RPMI7951 (cell line): ENCODE measurements around the gene GRIP1. TPM values are rescaled to one million over a fixed set of nuclear protein-coding genes. Genes with fewer than 3 reads are reported as not detected.

ENCODE experiments used
- DNase-seq: peaks from one replicate; pipeline ENCODE4 v3.0.0-alpha.2; 2012; ENCODE audit warnings: low read depth
- total RNA-seq: library from RNA; depleted of rRNA; stranded (reverse); fragments of >200 nt; shearing (Covaris generic); gene quantifications from 2 replicates; pipeline ENCODE4 v1.2.3, GENCODE V29; 2014

GRIP1 gene
- total RNA-seq, 1 experiment from 2014 or later, result not detected

DNA sequence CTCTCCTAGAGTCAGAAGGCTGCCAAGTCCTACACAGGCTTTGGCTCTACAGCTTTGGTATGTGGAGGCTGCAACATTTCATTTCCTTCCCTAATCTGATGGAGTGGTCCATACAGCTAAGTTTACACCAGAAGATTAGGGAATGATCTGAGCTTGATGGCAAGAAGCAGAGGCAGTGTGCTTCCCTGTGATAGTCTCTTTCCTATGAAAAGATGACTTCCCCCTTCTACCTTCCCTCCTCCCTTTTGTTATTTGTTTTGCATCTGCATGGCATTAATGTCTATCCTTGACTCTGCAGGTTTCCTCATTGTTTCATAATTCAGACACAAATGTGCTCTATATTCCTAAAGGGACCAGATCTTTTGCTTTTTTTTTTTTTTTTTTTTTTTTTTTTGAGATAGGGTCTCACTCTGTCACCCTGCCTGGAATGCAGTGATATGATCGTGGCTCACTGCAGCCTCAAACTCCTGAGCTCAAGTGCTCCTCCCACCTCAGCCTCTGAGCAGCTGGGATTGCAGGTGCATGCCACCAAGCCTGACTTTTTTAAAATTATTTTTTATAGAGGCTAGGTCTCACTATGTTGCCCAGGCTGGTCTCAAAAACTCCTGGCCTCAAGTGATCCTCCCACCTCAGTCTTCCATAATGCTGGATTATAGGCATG lies 76.3 kb downstream of the GRIP1 start:
- no peak for DNase-seq

DNA sequence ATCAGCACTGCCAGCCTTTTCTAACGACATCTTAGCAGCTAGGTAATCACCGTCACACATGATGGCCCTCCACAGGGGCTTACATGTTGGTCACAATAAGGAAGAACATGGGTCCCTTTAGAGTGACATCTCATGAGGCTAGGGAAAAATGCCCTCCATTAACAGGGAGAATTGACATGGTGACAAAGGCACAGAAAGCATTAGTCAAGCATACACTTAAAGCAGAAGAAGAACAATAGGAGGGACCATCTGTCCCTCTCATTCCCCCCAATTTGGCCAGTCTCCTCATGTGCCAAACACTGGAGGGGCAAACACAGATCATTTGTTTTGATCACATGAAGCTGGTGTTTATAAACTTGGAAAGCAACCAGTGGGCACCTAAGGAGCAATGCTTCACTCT lies 78.0 kb downstream of the GRIP1 start:
- DNase-seq, result no peak

DNA sequence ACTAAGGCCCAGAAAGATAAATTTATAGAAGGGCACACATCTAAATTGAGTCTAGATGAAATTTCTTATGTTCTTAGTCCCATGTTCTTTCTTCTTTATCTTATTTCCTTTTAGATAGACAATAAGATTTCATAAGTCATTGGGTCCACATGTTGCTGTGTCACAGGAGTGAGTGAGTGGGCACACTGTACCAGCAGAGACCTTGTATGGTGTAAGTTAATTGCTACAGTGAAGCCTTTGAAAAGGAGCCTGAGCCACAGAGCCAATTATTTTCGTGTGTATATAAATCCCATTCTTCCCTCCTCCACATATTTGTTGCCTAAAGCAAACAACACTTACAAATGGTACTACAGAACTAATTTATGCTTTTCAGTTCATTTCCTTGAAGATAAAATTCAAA lies 79.1 kb downstream of the GRIP1 start:
- no peak for DNase-seq

DNA sequence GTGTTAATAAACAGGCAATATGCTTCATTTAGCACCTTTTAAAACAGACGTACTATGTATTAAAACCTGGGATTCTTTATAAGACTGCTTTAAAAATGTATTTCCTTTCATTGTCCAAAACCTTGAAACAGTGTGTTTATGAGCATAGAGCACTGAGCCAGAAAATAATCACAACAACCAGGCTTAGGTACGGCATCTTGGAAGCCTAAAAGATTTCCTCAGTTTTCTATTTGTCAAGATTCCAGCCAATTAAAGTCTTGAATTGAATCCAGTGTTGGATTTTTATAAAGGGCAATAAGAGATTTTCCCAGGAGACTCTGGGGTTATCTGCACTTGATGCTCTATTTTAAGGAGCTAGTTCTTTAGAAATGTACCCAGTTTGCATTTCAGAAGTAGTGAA lies 80.3 kb downstream of the GRIP1 start:
- DNase-seq, result no peak

DNA sequence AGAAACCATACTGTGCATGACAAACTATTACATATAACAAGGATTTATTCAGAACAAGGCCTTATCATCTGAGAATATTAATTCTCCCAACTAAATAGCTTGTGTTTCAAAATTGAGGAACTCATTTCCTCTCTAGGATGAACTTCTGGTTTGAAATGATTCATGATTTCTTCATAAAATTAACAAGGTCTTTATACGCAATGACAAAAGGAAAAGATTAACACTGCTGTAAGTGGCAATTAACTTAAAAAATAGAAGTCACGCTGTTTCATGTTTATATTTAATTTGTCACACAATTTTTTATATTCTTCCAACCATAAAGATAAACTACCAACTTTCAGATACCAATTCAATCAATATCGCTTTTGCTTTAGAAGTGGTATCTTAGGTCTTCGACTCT lies 80.8 kb downstream of the GRIP1 start:
- no peak for DNase-seq

DNA sequence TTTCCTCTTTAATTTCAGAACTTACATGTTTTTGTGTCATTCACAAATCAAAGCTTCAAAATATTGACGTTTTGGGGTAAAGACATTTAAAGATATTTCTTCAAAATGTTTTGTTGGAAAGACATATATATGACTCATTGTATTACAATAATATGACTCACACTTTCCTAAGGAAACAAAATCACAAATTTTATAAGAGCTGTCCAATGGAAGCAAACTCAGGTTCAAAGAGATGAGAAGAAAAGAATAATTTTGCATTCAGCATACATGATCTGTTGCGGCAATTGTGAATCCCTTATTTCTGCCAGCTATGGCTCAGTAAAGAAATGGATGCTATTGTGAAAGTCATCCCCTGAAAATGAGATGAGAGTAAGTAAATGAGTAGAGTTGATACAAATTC lies 82.7 kb downstream of the GRIP1 start:
- no peak for DNase-seq

DNA sequence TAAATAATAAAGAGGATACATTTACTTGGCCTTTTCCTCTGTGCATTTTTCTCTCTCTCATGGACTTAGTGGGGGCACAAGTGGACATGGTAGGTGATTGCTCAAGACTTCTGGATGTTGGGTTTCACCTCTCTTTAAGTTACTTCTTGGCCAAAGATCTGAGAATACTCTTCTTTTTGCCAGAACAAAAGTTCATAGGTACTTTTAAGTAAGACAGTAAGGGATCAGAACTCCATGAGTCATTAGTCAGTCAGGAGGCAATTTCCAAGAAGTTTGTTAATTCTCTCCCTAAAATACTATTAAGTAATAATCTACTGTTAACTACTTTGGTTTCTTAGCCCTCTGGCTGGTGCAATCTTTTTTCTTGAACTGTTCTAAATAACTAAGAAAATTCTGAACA lies 84.2 kb downstream of the GRIP1 start:
- DNase-seq, result no peak

DNA sequence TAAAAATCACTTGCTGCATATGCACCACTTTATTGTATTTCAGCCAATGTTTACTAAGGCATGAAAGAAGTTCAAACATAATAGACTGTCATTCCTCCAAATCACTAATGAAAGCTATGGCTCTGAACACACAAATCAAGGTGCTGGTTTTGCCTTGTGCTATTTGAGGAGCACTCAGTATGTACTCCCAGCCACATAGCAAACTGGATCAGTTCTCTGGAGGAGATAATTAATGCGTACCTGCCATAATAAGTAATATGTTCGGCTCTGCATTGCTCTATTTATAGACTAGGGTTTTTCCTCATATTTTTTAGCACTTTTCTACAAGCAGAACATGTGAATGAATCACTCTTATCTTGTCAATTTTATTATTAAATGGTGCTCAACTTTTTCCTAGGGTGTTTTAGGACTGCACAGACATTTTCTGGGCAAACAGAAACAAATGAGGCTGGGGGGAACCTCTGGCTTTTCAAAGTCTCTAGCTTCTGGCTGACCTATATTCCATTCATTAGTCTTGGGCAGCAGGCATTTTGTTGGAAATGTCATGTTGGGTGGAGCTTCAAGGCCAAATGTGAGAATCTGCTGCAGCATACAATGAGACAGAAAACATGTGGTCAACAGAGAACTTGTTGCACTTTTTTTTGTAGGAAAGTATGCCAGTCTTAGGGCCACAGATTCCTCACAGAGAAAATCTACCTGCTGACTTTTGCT lies 88.4 kb downstream of the GRIP1 start:
- DNase-seq, result no peak

DNA sequence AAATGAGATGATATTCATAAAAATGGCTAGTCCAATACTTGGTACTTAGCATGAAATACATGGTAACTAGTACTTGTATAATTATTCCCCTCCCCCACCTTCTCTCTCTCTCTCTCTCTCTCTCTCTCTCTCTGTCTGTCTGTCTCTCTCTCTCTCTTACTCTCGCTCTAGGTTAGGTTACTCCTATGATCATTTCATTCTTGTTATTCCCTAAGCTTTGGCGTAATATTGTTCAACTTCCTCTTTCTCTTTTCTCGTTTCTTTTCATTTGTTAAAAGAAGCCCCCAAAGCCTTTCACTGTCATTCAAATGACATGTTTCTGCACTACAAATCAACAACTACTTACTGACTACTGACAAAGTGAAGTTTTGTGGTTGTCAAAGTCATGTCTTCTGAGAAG lies 89.8 kb downstream of the GRIP1 start:
- DNase-seq, result no peak

DNA sequence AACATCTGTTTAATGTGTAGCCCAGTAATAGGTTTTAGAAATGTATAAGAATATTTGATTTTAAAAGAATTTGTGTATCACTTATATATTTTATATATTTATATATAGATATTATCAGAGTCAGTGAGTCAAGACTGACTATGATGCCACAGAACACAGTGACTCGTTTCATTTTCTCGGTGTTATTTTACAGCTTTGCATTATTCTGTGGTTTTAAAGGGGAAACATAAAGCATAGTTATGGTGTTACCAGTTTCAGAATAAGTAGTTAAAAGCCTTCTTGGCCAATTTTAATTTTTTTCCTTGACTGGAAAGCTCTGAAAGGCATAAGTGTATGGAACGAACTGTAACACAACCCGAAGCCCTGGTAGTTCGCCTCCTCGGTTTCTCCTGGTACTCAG lies 91.0 kb downstream of the GRIP1 start:
- DNase-seq, result no peak

DNA sequence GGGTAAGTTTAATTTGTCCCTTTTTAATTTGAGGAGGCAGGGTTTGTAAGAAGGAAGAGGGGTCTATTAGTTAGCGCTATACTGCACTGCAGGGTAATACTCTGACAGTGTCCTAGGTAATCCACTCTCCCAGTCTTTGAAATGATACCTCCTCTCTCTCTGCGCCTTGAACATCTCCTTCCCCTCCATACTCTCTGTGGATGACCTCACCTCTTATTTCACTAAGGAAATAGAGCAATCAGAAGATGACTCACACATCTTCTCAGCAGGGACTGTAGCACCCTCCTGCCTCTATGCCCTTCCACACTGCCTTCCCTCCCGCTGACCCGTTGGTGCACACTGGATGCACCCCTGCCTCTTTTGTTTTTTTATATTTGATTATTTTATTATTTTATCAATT lies 94.2 kb downstream of the GRIP1 start:
- no peak for DNase-seq

DNA sequence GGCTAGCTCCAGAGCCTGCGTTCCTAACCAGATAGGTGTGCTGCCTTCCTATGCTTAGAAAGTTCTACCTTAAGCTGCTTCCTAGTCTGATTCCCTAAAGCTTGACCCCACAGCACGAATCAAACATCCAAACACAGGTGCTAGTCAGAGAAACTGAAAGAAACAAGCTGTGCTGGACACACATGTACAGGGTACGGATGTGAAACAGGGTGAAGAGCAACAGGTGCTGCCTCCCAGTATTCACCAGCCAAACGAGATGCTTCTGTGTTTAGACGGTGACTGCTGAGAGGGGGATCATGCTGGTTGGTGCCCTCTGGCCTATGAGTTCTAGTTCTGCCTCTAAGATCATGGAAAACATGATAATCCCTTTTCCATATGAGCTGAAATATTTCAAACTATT lies 105.3 kb downstream of the GRIP1 start:
- no peak for DNase-seq

DNA sequence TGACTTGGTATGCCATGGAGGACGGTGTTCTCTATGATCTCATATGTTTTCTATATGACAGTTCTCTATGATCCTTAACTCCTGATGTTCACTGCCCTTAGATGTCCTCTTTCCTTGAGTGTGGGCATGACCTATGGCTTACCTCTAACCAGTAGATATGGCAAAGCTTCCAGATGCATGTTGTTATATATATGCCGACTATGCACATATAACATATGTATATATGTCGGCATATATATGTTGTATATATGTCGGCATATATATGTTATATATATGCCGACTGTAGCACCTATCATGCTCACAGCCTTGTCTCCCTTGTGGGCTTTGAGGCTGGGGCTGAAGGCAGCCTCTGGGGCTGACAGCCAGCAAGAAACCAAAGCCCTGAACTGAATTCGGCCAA lies 106.0 kb downstream of the GRIP1 start:
- DNase-seq, result no peak

DNA sequence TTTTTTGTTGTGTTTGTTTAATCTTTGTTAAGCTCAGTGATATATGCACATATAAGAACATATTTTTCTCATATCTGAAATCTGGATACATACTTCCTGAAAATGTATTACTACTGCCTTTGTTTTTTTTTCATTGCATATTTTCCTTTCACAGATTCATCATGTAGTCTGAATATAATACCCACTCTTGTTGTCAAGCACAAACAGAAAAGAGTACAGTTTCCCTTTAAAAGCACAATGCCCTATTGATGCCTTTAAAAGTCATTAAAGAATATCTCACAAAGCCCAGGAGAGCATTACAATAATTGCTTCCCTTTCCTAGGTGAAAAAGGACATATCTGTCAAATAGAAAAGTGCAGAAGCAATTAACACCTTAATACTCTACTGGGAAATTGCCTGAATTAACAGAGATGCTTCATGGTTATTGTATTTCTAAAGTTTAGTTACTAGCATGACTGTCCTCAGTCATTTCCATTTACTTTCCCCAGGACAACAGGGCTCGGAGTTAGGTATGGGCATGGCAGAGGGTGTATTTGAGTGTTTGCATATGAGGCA lies 107.4 kb downstream of the GRIP1 start:
- DNase-seq, result no peak

DNA sequence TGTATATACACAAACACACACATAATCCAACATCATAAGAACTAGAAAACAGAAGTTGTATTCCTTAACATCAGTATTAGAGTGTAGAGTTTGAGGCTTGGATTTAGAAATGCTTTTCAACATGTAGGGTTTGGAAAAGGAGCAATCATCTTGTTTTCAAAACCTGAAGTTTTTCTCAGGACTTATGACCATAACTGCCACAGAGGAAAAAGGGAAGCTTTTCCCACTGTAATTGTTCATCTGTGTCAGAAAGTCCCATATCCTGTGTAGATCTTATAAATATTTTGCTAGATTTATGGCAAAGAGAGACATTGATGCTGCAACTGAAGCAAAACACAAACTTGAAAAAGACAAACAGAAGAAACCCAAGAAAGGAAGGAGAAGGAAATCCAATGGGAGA lies 115.7 kb downstream of the GRIP1 start:
- no peak for DNase-seq

DNA sequence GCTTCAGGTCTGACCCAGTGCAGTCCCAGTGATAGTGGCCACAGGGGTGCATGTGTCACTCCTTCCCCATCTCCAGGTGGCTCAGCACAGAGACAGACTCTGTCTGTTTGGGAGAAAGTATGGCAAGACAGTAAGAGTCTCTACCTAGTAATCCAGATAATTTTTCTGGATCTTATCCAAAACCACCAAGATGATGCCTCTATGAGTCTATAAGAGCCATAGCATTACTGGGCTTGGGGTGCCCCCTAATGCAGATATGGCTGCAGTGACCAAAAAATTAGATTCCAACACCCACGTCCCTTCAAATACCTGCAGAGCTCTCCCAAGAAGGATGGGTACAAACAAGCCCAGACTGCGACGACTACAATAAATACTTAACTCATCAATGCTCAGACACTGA lies 123.8 kb downstream of the GRIP1 start:
- DNase-seq, result no peak

DNA sequence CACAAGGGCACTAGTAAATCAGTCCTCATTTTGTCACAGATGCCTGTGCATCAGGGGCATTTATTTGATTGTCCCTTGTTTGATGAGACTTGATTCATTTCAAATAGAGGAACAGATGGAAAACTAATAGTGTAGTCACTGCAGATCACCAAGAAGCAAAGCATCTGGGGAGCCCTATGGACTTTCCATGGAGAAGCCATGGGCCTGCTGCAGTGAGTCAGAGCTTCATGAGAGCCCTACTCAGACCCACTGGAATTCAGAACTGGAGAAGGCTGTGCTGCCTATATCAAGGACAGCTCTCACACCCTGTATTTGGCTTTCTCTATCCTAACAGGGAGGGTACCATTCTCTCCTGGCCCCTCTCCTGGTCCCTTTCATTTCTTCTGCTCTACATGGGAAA lies 126.2 kb downstream of the GRIP1 start:
- no peak for DNase-seq

DNA sequence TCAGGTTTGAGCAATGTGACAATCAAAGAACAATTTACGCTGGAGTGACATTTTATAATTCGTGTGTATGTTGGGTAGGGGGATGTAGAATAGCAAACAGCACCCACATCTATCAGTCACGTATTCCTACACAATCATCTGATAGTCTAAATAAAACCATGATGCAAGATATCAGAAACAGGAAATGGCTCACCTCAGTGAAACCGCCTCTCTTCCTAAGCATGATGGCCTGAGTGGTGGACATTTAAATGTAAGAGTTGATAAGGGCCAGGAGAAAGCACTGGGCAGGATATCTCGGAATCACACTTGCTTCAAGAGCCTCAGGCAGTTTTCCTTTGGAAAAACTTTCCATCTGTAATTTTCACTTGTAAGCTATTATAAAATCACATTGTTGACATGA lies 128.2 kb downstream of the GRIP1 start:
- DNase-seq, result no peak

DNA sequence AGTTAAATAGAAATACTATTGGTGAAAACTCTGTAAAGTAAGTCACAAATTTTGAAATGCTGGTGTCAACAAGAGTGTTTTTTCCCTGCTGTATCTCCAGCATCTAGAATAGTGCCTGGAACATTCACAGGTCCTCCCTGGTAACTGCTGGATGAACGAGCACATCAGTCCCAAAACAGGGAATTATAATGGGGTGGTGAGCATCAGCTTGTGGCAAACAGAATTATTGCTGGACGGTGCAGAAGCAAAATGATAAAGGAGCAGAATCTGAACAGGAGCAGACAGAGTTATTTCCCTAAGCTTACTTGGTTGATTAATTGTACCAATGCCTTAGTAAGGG lies 129.9 kb downstream of the GRIP1 start:
- DNase-seq, result no peak

DNA sequence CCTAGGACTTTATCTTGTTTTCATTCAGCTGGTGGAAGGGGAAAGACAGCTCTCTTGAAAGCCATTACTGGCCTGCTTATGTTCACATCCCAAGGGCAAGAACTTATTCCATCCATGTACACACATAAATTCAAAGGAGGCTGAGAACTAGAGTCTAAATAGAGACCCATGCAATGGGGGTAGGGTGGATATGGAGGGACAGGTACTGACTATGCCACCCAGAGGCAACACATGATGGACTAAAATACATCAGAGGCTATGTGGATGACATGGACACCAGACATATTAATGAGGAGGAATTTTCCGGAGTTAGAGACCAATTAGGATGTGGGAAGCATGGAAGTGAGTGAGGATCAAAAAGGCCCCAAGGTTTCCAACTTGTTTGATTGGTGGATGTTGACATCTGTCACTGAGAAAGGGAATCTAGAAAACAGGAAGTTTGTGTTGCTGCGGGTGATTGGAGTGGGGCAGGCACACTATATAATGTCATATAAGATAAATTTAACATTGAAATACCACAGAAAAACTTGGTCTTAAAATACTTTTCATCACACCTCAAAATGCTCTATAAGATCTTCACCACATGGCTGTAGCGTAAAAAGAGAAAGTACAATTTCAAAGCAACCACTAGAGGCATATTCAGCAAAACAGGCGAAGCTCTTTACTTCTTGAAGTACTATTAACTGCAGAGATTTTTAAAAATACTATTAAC lies 130.4 kb downstream of the GRIP1 start:
- no peak for DNase-seq

DNA sequence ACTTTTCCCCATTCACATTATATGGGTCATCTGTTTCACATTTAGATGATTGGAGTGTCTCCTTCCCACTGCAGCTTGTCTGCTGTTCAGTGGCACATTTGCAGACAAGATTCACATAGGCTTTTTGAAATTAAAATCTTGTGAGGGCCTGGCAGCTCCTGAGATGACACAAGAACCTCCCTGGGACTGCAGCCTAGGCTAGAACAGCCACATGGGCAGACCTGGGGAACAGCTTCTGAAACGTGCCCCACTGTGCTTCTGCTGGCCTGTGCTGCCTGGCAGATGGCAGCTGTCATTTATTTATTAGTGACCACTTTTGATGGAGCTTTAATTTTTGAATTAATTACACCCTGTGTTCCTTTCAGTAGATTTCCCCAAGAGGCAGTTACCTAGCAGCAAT lies 137.4 kb downstream of the GRIP1 start:
- no peak for DNase-seq

DNA sequence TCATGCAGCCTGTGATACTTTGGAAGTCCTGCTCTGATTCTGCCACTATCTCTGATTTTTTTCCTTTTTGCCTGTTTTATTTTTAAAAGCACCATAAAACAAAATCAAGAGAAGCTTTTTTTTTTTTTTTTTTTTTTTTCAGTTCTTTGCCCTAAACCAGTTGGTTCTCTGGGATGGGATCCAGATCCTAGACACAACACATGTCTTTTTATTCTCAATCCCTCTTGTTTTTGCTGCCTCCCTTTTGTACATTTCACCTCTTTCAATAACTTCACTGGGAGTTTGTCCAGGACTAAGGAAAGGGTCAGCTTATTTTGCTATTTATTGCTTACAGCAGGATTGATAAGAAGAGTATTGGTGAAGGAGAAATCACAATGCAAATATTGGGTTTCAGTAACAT lies 139.4 kb downstream of the GRIP1 start:
- DNase-seq, result no peak

DNA sequence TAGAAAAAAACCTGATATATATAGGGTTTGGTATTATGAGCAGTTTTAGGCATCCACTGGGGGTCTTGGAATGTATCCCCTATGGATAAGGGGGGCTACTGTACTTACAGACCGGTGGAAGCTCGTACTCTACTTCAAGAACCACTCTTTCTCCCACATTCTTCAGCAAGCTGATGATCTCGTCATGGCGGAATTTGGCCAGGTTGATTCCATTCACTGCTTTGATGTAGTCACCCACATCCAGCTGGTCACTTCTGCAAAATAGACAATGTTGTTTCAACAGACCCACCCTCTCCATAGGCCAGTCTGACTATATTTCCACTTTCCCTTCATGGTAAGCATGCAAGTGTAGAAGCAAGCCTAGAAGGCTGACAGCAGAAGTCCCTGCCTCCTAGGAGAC lies 139.9 kb downstream of the GRIP1 start:
- no peak for DNase-seq
